ENCODE measurements around the gene UPP2. TPM values are rescaled to one million over a fixed set of nuclear protein-coding genes. Genes with fewer than 3 reads are reported as not detected.

UPP2 gene
- total and polyA plus RNA-seq, 2 of the 8 experiments (the other 6 are each of a cell fraction or from before 2014, with no cell fraction given): not detected

GRCh38 chr2:158184556-158185343, 83.1 kb downstream of the UPP2 start:
- H4K20me1 ChIP-seq (replicated peaks in 1 of 2; ENCODE audit: control insufficient read depth in 1 of 2, insufficient read depth in 2 of 2, low read length in 2 of 2): no peaks in the 10 kb centered on the region
- no peak overlapping the region for H4K8ac ChIP-seq (ENCODE audit: extremely low read depth, insufficient read depth, low read length)
- POLR2A ChIA-PET (ENCODE audit: partially characterized antibody): no interaction called here
- no peak overlapping the region for H2AFZ ChIP-seq (ENCODE audit: low read length)
- no peaks in the 10 kb centered on the region for H3K79me2 ChIP-seq (ENCODE audit: control insufficient read depth in 1 of 2, insufficient read depth in 2 of 2, low read length in 2 of 2)
- no peaks in the 10 kb centered on the region for H3K23me2 ChIP-seq (ENCODE audit: low read depth, low read length)
- H3K4me3 ChIP-seq (ENCODE audit: extremely low read depth in 1 of 4, insufficient read depth in 2 of 4, low read depth in 3 of 4, low read length in 4 of 4): no peak overlapping the region
- H2BK15ac ChIP-seq (ENCODE audit: low read length): no peak overlapping the region
- no peaks in the 10 kb centered on the region for H3K9me3 ChIP-seq (ENCODE audit: insufficient read depth in 2 of 2, low read depth in 1 of 2, low read length in 1 of 2)
- H3K23ac ChIP-seq (ENCODE audit: insufficient read length): no peak overlapping the region
- no peak overlapping the region for H4K91ac ChIP-seq (replicated peaks; ENCODE audit: insufficient read length, low read length)
- H3K9ac ChIP-seq (replicated peaks in 1 of 4; ENCODE audit: extremely low read depth in 1 of 4, low read depth in 3 of 4, low read length in 3 of 4): no peak overlapping the region
- H2BK5ac ChIP-seq (ENCODE audit: low read depth, low read length): no peak overlapping the region
- H3K56ac ChIP-seq (replicated peaks; ENCODE audit: insufficient read length, low read depth, low read length): no peak overlapping the region
- no peak overlapping the region for H2BK12ac ChIP-seq (ENCODE audit: low read depth, low read length)
- H3K4ac ChIP-seq (replicated peaks; ENCODE audit: insufficient read length, low read depth, low read length): no peak overlapping the region
- no peak overlapping the region for H2AK5ac ChIP-seq (ENCODE audit: low read depth, low read length)
- whole genome bisulfite sequencing, 2 experiments (ENCODE audit: extremely low coverage in 1 of 2, insufficient coverage in 1 of 2, insufficient read length in 1 of 2, insufficient replicate concordance in 2 of 2, low coverage in 1 of 2, low lambda C conversion rate in 2 of 2, missing lambda C conversion rate in 1 of 2): 93% methylated on average over 3 of the region's 3 CpGs; no CpG with 5 or more reads in 1 of the 2 experiments
- H3K27me3 ChIP-seq (replicated peaks in 1 of 4; ENCODE audit: control insufficient read depth in 3 of 4, extremely low read depth in 1 of 4, insufficient read depth in 3 of 4, low read length in 3 of 4): no peaks in the 10 kb centered on the region
- H3K4me1 ChIP-seq (replicated peaks in 1 of 4; ENCODE audit: control insufficient read depth in 3 of 4, insufficient read depth in 4 of 4, low read length in 3 of 4): peaks cover 0 to 7% (median under 1%) of the 10 kb centered on the region in 4 experiments; a peak in 1 of 7 replicates
- CTCF ChIA-PET (ENCODE audit: partially characterized antibody): interaction anchor here (1.8 kb wide), 1 partner anchor 151 kb away, joined by 5 read pairs; no protein-coding TSS in a partner anchor
- H3K18ac ChIP-seq (ENCODE audit: extremely low read depth, low read length): no peak overlapping the region
- no peaks in the 10 kb centered on the region for H3K79me1 ChIP-seq (ENCODE audit: low read depth, low read length)
- H3K27ac ChIP-seq (ENCODE audit: low read depth, low read length): no peak overlapping the region
- no peak for FAIRE-seq
- no peak overlapping the region for H3K14ac ChIP-seq (ENCODE audit: insufficient read length)
- DNase-seq (ENCODE audit: low read depth in 1 of 2, low spot score in 2 of 2): no peak
- H3K36me3 ChIP-seq (ENCODE audit: control insufficient read depth in 2 of 4, insufficient read depth in 4 of 4, low read length in 3 of 4): no peaks in the 10 kb centered on the region
- no peak overlapping the region for H2BK120ac ChIP-seq (replicated peaks; ENCODE audit: low read depth, low read length)
- no peak overlapping the region for H4K5ac ChIP-seq (ENCODE audit: insufficient read length, low read depth, low read length)
- H2BK20ac ChIP-seq (ENCODE audit: low read length): no peak overlapping the region
- no peak overlapping the region for H3K4me2 ChIP-seq (ENCODE audit: insufficient read depth in 1 of 2, low read depth in 2 of 2, low read length in 2 of 2)
- TF ChIP-seq SRF (IDR thresholded peaks at IDR 0.05; ENCODE audit: low read depth, low read length) (no peak), KDM5A (IDR thresholded peaks at IDR 0.05; ENCODE audit: low read length) (no peak), SP4 (IDR thresholded peaks at IDR 0.05; ENCODE audit: low read length) (no peak), USF2 (IDR thresholded peaks at IDR 0.05; ENCODE audit: low read length) (no peak), POLR2AphosphoS5 (IDR thresholded peaks at IDR 0.05; ENCODE audit: low read depth, low read length) (no peak), TBP (IDR thresholded peaks at IDR 0.05; ENCODE audit: low read depth, low read length) (no peak), NANOG (IDR thresholded peaks at IDR 0.05; ENCODE audit: insufficient read depth, low read depth, low read length, poor library complexity, severe bottlenecking) (no peak), E2F6 (IDR thresholded peaks at IDR 0.05) (no peak), NRF1 (IDR thresholded peaks at IDR 0.05; ENCODE audit: low read depth, low read length) (no peak), ZNF274 (IDR thresholded peaks at IDR 0.05; ENCODE audit: borderline replicate concordance, extremely low read depth, low read length) (no peak), RNF2 (IDR thresholded peaks at IDR 0.05; ENCODE audit: borderline replicate concordance, low read depth, low read length, missing control alignments, poor library complexity, severe bottlenecking) (no peak)
